ENCODE results near the gene TIGD4. TPM values are rescaled to one million over a fixed set of nuclear protein-coding genes. Genes with fewer than 3 reads are reported as not detected.

TIGD4 gene
- total RNA-seq, 1 experiment from 2014 or later, result 2.0 TPM

GRCh38 chr4:152815078-152815477, 35.5 kb upstream of the TIGD4 start:
- H3K27ac Mint-ChIP-seq, result no peak overlapping the region
- Histone ChIP-seq H2BK120ac (ENCODE audit: low read depth, low read length, poor library complexity, severe bottlenecking) (no peak overlapping the region), H3K23ac (ENCODE audit: insufficient read length, low read depth, low read length) (no peak overlapping the region), H2AK5ac (ENCODE audit: insufficient read length, low read length) (no peak overlapping the region), H2BK12ac (ENCODE audit: insufficient read length, low read depth, low read length) (no peak overlapping the region), H4K5ac (ENCODE audit: insufficient read length, low read depth, low read length) (no peak overlapping the region), H4K91ac (ENCODE audit: insufficient read length, low read depth, low read length) (no peak overlapping the region), H3T11ph (ENCODE audit: low read length) (no peak overlapping the region), H2AFZ (ENCODE audit: low read length) (no peak overlapping the region), H3K27me3 (ENCODE audit: insufficient read depth, low read length) (no peaks in the 10 kb centered on the region), H3K4me1 (ENCODE audit: insufficient read depth, low read length) (no peaks in the 10 kb centered on the region; the same call in 1 of the 2 replicates), H4K8ac (replicated peaks; ENCODE audit: insufficient read length, low read depth, low read length) (no peak overlapping the region), H3K79me2 (ENCODE audit: insufficient read depth, low read length) (peaks cover 2% of the 10 kb centered on the region; the same call in 1 of the 2 replicates), H3K27ac (ENCODE audit: insufficient read length, low read depth, low read length) (no peak overlapping the region), H3K4ac (ENCODE audit: low read depth, low read length) (no peak overlapping the region), H3K79me1 (ENCODE audit: insufficient read depth, low read depth, low read length, poor library complexity, severe bottlenecking) (no peaks in the 10 kb centered on the region), H2BK20ac (ENCODE audit: low read depth, low read length, poor library complexity, severe bottlenecking) (no peak overlapping the region), H3K9ac (ENCODE audit: extremely low read depth, insufficient read length, low read length) (no peak overlapping the region), H3K4me2 (ENCODE audit: insufficient read depth, insufficient read length, low read length) (no peak overlapping the region), H3K18ac (ENCODE audit: insufficient read length, low read depth, low read length) (no peak overlapping the region), H3K14ac (ENCODE audit: insufficient read depth, low read length) (no peak overlapping the region), H3K9me3 (ENCODE audit: control insufficient read depth, low read depth, low read length) (no peaks in the 10 kb centered on the region), H2BK15ac (ENCODE audit: low read depth, low read length) (no peak overlapping the region), H3K56ac (ENCODE audit: insufficient read length, low read depth, low read length) (no peak overlapping the region), H2BK5ac (ENCODE audit: insufficient read length, low read length) (no peak overlapping the region), H3K23me2 (ENCODE audit: insufficient read length, low read depth, low read length, poor library complexity, severe bottlenecking) (no peaks in the 10 kb centered on the region), H4K20me1 (ENCODE audit: control insufficient read depth, insufficient read depth, insufficient read length) (no peaks in the 10 kb centered on the region)
- TF ChIP-seq CTCF (conservative IDR thresholded peaks at IDR 0.05), result no peak
- H3K27me3 Mint-ChIP-seq (ENCODE audit: low read depth), result no peaks in the 10 kb centered on the region
- peaks cover 4 to 27% of the 10 kb centered on the region in 2 experiments; a peak in 2 of 4 replicates for H3K4me1 Mint-ChIP-seq
- H3K9me3 Mint-ChIP-seq, result peaks cover 8 to 13% of the 10 kb centered on the region in 2 experiments; a peak in 4 of 5 replicates
- no peak overlapping the region for H3K4me3 Mint-ChIP-seq
- DNase-seq, result no peak
- peaks cover 19 to 46% (median 42%) of the 10 kb centered on the region in 3 experiments for H3K36me3 Mint-ChIP-seq (ENCODE audit: insufficient read depth in 1 of 3, low read depth in 3 of 3)

All from H9 (cell line).